ENCODE measurements around the gene SIK3.
"Not testable (repeated sequence)": the region's sequence is repeated elsewhere in the genome, so short reads cannot be mapped to it uniquely, and the experiment has no call there.

The SIK3 gene

GRCh38 chr11:117098269-117099232, at the start of gene SIK3:
TSS of gene SIK3 (minus strand) at chr11:117098428. CDS start at chr11:117098415, 13 bp downstream.
- in situ Hi-C loops (cut with HindIII; ENCODE audit: low sequenced_read_pairs), result no loop called here

GRCh38 chr11:117146521-117146920, 48.3 kb upstream of the SIK3 start:
- in situ Hi-C loops (cut with HindIII; ENCODE audit: low sequenced_read_pairs), result no loop called here

GRCh38 chr11:117145393-117145761, 47.1 kb upstream of the SIK3 start:
- in situ Hi-C loops (cut with HindIII; ENCODE audit: low sequenced_read_pairs), result no loop called here

DNA sequence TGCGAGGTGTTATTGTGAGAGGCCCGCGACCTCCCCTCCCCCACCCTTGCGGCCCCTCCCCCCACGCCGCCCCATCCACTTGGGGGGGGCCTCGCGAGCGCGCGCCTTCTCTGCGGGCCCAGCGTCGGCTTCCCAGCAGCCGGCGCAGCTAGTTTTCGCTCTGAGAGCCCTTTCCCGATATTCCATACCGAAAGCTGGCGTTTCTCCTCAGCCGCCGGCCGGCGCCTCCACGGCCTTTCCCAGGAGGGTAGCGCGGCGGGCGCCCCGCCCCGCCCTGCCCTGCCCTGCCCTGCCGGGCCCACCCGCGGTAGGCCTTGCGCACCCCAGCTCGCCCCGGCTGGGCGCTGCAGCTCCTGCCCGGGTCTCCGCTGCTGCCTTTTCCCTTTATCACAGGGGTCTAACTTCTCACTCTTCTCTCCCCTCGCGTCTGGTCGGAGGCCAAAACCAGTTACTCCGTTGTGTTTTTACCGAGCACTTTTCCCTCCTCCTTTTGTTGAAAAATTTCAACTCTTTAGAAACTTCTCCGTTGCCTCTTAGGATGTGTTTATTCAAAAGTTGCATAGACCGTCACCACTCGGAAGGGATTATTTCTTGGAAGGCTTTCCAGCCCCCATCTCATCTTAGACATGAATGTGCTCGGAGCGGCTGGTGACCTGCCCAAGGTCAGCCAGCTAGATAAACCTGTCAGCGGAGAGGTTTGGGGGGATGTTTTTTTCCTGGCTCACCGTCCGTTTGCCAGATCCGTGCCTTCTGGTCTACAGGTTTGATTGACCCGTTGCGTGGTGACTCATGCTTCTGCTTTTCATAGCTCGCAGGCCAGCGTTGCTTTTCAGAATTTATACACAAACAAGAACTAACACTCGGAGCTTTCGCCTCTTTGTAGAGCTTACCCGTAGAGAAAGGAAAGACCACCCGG, 46.5 kb upstream of the SIK3 start:
- in situ Hi-C loops (cut with HindIII; ENCODE audit: low sequenced_read_pairs), result no loop called here

DNA sequence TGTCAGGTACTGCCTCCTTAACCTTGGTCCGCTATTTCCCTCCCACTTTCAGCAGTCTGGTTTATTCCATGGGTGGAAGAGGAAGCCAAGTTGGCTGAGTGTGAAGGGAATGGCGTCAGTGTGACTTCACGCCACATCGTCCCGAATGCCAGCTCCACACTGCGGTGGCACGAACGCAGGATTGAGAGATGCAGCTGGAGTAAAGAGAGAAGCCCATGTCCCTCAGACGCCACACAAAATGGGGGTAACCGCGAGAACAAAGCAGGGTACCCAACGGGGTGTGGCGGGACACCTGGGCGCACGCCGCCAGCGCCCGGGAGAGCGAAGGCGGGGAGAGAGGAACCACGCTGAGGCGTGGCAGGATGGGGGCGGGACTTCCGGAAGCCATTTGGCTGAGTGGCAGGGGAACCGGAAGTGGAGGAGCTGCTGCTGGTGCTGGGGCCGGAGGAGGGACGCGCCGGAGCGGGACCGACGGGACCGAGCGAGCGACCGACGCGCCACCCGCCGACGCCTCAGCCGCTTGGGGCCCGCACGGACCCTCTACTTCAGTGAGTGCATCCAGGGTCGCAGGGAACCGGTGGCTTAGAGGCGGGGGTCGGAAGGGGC, 45.7 kb upstream of the SIK3 start, which contains the start of gene PAFAH1B2:
TSS of gene PAFAH1B2 (plus strand) at position 417 of the 606 bp plus-strand sequence. CDS start 8,161 bp downstream, outside the sequence.
- in situ Hi-C loops (cut with HindIII; ENCODE audit: low sequenced_read_pairs), result no loop called here

GRCh38 chr11:117143390-117143789, 45.2 kb upstream of the SIK3 start:
- in situ Hi-C loops (cut with HindIII; ENCODE audit: low sequenced_read_pairs), result no loop called here

- in situ Hi-C loops (cut with HindIII; ENCODE audit: low sequenced_read_pairs), result not testable (repeated sequence)
These were observed 39.2 kb upstream of the SIK3 start for GRCh38 chr11:117137223-117138086.

GRCh38 chr11:117134979-117135378, 36.8 kb upstream of the SIK3 start:
- in situ Hi-C loops (cut with HindIII; ENCODE audit: low sequenced_read_pairs), result not testable (repeated sequence)

- in situ Hi-C loops (cut with HindIII; ENCODE audit: low sequenced_read_pairs), result no loop called here
These were observed 36.2 kb upstream of the SIK3 start for GRCh38 chr11:117134431-117134830.

- in situ Hi-C loops (cut with HindIII; ENCODE audit: low sequenced_read_pairs), result no loop called here
These were observed 32.7 kb upstream of the SIK3 start for GRCh38 chr11:117130879-117131278.

- in situ Hi-C loops (cut with HindIII; ENCODE audit: low sequenced_read_pairs), result not testable (repeated sequence)
These were observed 32.2 kb upstream of the SIK3 start for GRCh38 chr11:117130396-117130795.

- in situ Hi-C loops (cut with HindIII; ENCODE audit: low sequenced_read_pairs), result no loop called here
These were observed 30.1 kb upstream of the SIK3 start for GRCh38 chr11:117128289-117128688.

- in situ Hi-C loops (cut with HindIII; ENCODE audit: low sequenced_read_pairs), result no loop called here
These were observed 29.1 kb upstream of the SIK3 start for GRCh38 chr11:117127171-117127901.

- in situ Hi-C loops (cut with HindIII; ENCODE audit: low sequenced_read_pairs), result no loop called here
These were observed 28.2 kb upstream of the SIK3 start for GRCh38 chr11:117126223-117126965.

GRCh38 chr11:117122556-117122955, 24.3 kb upstream of the SIK3 start:
- in situ Hi-C loops (cut with HindIII; ENCODE audit: low sequenced_read_pairs), result no loop called here

DNA sequence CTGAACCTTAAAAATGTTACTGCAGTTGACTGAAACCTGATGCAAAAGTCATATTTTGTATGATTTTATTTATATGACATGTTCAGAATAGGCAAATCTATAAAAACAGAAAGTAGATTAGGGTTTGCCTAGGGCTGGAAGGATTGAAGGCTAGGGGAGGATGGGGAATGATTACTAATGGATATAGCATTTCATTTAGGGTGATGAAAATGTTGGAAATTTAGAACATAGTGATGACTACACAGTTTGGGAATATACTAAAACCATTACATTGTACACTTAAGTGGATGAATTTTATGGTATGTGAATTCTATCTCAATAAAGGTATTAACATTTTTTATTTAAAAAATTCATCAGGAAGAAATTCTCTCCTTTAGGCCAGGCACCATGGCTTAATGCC, 22.9 kb upstream of the SIK3 start:
- in situ Hi-C loops (cut with HindIII; ENCODE audit: low sequenced_read_pairs), result no loop called here

DNA sequence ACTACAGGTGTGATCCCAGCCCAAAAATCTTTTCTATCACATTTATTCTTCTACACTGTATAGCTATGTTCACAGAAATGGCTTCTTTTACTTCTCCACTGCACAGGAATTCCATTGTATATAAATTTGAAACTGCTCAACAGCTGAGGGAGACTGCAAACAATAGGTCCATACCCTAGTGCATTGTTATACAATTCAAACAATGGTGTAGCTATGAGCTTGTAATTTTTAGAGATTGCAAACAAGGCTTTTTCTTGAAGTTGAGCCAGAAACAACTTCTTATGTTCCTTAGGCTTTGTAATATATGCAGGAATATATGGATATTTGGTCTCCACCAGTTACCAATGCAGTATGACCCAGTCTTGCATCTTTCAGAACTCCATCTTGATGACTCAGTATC, 19.5 kb upstream of the SIK3 start:
- in situ Hi-C loops (cut with HindIII; ENCODE audit: low sequenced_read_pairs), result no loop called here

DNA sequence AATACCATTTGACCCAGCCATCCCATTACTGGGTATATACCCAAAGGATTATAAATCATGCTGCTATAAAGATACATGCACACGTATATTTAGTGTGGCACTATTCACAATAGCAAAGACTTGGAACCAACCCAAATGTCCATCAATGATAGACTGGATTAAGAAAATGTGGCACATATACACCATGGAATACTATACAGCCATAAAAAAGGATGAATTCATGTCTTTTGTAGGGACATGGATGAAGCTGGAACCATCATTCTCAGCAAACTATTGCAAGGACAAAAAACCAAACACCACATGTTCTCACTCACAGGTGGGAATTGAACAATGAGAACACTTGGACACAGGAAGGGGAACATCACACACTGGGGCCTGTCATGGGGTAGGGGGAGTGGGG, 14.7 kb upstream of the SIK3 start:
- in situ Hi-C loops (cut with HindIII; ENCODE audit: low sequenced_read_pairs), result not testable (repeated sequence)

GRCh38 chr11:117112497-117112896, 14.3 kb upstream of the SIK3 start:
- in situ Hi-C loops (cut with HindIII; ENCODE audit: low sequenced_read_pairs), result not testable (repeated sequence)
